Right lobe of liver (tissue), 6 donors: ENCODE measurements around the gene PPP2R5A. TPM values are rescaled to one million over a fixed set of nuclear protein-coding genes. Genes with fewer than 3 reads are reported as not detected.

Experiments used
- ATAC-seq, 4 donors: fragments of 200-7000 bp; cut with Tn5 transposase; one replicate each; pipeline ENCODE4 v1.9.1; 2020; ENCODE audit warnings: mild to moderate bottlenecking in 4 of 4, moderate library complexity in 4 of 4
- DNase-seq, 3 donors: peaks; one replicate each; pipeline ENCODE4 v3.0.0-alpha.2; 2020
- H3K27ac ChIP-seq, 3 donors: fragments of 200-600 bp; one replicate each; pipeline ENCODE4 v1.8.0; 2022
- H3K27me3 ChIP-seq, 2 donors: fragments of 200-600 bp; one replicate each; pipeline ENCODE4 v1.8.0; 2022
- H3K36me3 ChIP-seq, 4 donors: fragments of 200-600 bp; sonication (generic) in 1 of 4; one replicate each; pipeline versions ENCODE4 v1.5.1 to v1.8.0; 2017 to 2022; ENCODE audit warnings: control low read depth in 1 of 4
- H3K4me1 ChIP-seq, 4 donors: fragments of 200-600 bp; sonication (generic) in 1 of 4; one replicate each; pipeline versions ENCODE4 v1.5.1 to v1.8.0; 2017 to 2022; ENCODE audit warnings: control low read depth in 1 of 4
- H3K4me3 ChIP-seq, 3 donors: fragments of 200-600 bp; one replicate each; pipeline ENCODE4 v1.8.0; 2022
- H3K9me3 ChIP-seq, 4 donors: fragments of 200-600 bp; sonication (generic) in 1 of 4; one replicate each; pipeline versions ENCODE4 v1.5.1 to v1.8.0; 2017 to 2022; ENCODE audit warnings: control low read depth in 1 of 4
- CTCF ChIP-seq, 4 donors: fragments of 200-600 bp in 3 of 4; fragments of 450-650 bp in 1 of 4; IDR thresholded peaks; one replicate each; pipeline versions ENCODE4 v1.5.1 to v1.8.0; 2016 to 2022; ENCODE audit warnings: antibody characterized with exemption in 4 of 4, mild to moderate bottlenecking in 2 of 4
- POLR2A ChIP-seq: fragments of 450-650 bp; IDR thresholded peaks from one replicate; pipeline ENCODE4 v1.6.1; 2017; ENCODE audit warnings: antibody characterized with exemption, mild to moderate bottlenecking
- WGBS: methylation state at CpG from one replicate; pipeline ENCODE4 v1.1.6; 2018; ENCODE audit warnings: low coverage, low lambda C conversion rate; ENCODE audit not compliant: insufficient coverage; ENCODE audit errors: missing lambda C conversion rate; 5-methylcytosine and 5-hydroxymethylcytosine counted together
- intact Hi-C, 2 donors: fragments of 100-400 bp; cut with DNase I; formaldehyde crosslinking; loops; one replicate each; pipeline versions ENCODE4 v1.11.2 to v1.14.1; 2022
- total RNA-seq, 6 experiments: library from RNA; depleted of rRNA in 2 of 6; stranded (reverse); fragments of >200 nt in 2 of 6; fragmentation: NEBNext Ultra II Directional in 3 of 6; extraction: Animal tissue kit (Norgen Biotek cat#: 25700) in 3 of 6; gene quantifications; one replicate each; pipeline versions ENCODE4 v1.1.0 to v1.2.4, GENCODE V29; 2016 to 2023
- donor health status: DM: no; HTN: yes; CAD: no.
- donor health status: DM: no; HTN: no; CAD: no.
- donor health status: DM: no; HTN: no; CAD: no.
- donor health status: DM: no; HTN: yes; CAD: no.
- donor health status: DM: no; HTN: yes; CAD: no.

PPP2R5A gene
- total RNA-seq, 6 experiments from 2014 or later: 28.5 to 57.2 (median 33.3) TPM

GRCh38 chr1:212259693-212260480 is 25.3 kb upstream of the PPP2R5A start:
- Histone ChIP-seq H3K27me3 (no peaks in the 10 kb centered on the region), H3K9me3 (no peaks in the 10 kb centered on the region), H3K36me3 (no peaks in the 10 kb centered on the region), H3K4me3 (no peak overlapping the region), H3K27ac (peak overlapping the region in 2 of 3 donors; percentile 86 to 94), H3K4me1 (peaks cover 0 to 49% (median 23%) of the 10 kb centered on the region in 4 donors)
- no peak for DNase-seq
- ATAC-seq: no peak
- intact Hi-C loops: no loop called here
- TF ChIP-seq POLR2A: no peak
- no peak for TF ChIP-seq CTCF (IDR thresholded peaks at IDR 0.05)
- 88% methylated on average over 4 of the region's 5 CpGs for WGBS

GRCh38 chr1:212260557-212261355 is 24.5 kb upstream of the PPP2R5A start:
- Histone ChIP-seq H3K27me3 (no peaks in the 10 kb centered on the region), H3K27ac (peak overlapping the region; percentile 75 to 91 (median 86)), H3K9me3 (no peaks in the 10 kb centered on the region), H3K4me3 (no peak overlapping the region), H3K36me3 (no peaks in the 10 kb centered on the region), H3K4me1 (peaks cover 0 to 40% (median 19%) of the 10 kb centered on the region in 4 donors)
- DNase-seq (no peak), ATAC-seq (peak in 1 of 4 donors; percentile 59)
- intact Hi-C loops: no loop called here
- WGBS: 95% methylated on average over 2 of the region's 3 CpGs
- TF ChIP-seq CTCF (IDR thresholded peaks at IDR 0.05) (no peak), POLR2A (no peak)

GRCh38 chr1:212261361-212261929 is 23.8 kb upstream of the PPP2R5A start:
- Histone ChIP-seq H3K4me3 (no peak overlapping the region), H3K27ac (peak overlapping the region; percentile 75 to 91 (median 86)), H3K36me3 (no peaks in the 10 kb centered on the region), H3K27me3 (no peaks in the 10 kb centered on the region), H3K4me1 (peaks cover 0 to 36% (median 14%) of the 10 kb centered on the region in 4 donors), H3K9me3 (no peaks in the 10 kb centered on the region)
- peak; percentile 35 to 65 (median 45) for ATAC-seq
- TF ChIP-seq CTCF (IDR thresholded peaks at IDR 0.05): peak in 2 of 4 donors; percentile 10 to 46
- no peak for TF ChIP-seq POLR2A
- intact Hi-C loops: no loop called here
- 28% methylated on average over 2 of the region's 2 CpGs for WGBS
- DNase-seq: no peak

GRCh38 chr1:212267017-212267416 is 18.2 kb upstream of the PPP2R5A start:
- DNase-seq (no peak), ATAC-seq (no peak)
- no peak overlapping the region for H3K27ac ChIP-seq
- TF ChIP-seq CTCF (IDR thresholded peaks at IDR 0.05) (no peak), POLR2A (no peak)
- H3K9me3 ChIP-seq: no peaks in the 10 kb centered on the region
- H3K27me3 ChIP-seq: no peaks in the 10 kb centered on the region
- no peaks in the 10 kb centered on the region for H3K36me3 ChIP-seq
- 100% methylated on average over 2 of the region's 2 CpGs for WGBS
- peaks cover 0 to 13% (median 0%) of the 10 kb centered on the region in 4 donors for H3K4me1 ChIP-seq
- H3K4me3 ChIP-seq: no peak overlapping the region
- intact Hi-C loops: no loop called here
